GM12891 (cell line): ENCODE results near the gene FAF1.

Experiments
- PAX5 ChIP-seq: IDR thresholded peaks from 2 replicates; pipeline ENCODE4 v1.6.1; 2011; ENCODE audit warnings: low read length, moderate library complexity, mild to moderate bottlenecking; ENCODE audit not compliant: insufficient read depth, severe bottlenecking
- POLR2A ChIP-seq: IDR thresholded peaks from 2 replicates; pipeline ENCODE4 v1.6.1; 2011; ENCODE audit warnings: low read depth, low read length, control low read depth
- POLR2AphosphoS5 ChIP-seq: IDR thresholded peaks from 2 replicates; pipeline ENCODE4 v1.6.1; 2011; ENCODE audit warnings: low read depth, low read length, control low read depth
- POU2F2 ChIP-seq: IDR thresholded peaks from 2 replicates; pipeline ENCODE4 v1.6.1; 2011; ENCODE audit warnings: low read depth, mild to moderate bottlenecking, control low read depth, low read length, moderate library complexity
- SPI1 ChIP-seq: IDR thresholded peaks from 2 replicates; pipeline ENCODE4 v1.6.1; 2011; ENCODE audit warnings: low read depth, low read length, control low read depth
- TAF1 ChIP-seq: IDR thresholded peaks from 2 replicates; pipeline ENCODE4 v1.6.1; 2011; ENCODE audit warnings: low read depth, low read length, control low read depth

DNA sequence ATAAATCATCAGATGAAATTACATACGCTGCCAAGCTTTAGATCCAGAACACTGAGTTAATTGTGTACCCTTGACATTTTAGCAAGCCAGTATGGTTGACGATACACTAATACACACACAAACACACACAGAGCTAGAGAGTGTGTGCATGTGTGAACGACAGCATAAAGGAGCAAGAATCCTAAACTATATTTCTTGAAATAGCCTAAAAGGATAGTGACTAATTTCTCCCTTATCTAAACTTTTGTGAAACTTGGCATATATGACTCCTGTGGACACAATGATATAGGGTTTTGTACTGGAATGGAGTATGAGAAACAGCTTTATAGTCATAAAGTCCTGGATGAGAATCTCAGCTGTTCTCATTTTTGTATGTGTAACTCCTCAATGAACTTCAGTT lies 471.7 kb downstream of the FAF1 start:
- no peak for TF ChIP-seq POLR2AphosphoS5
- no peak for TF ChIP-seq POLR2A
- TF ChIP-seq TAF1 = no peak
- no peak for TF ChIP-seq POU2F2
- no peak for TF ChIP-seq SPI1
- no peak for TF ChIP-seq PAX5
